Prostate gland (tissue), 2 donors: Measurements from ENCODE around the gene COMMD7. TPM values are rescaled to one million over a fixed set of nuclear protein-coding genes. Genes with fewer than 3 reads are reported as not detected.
"Not testable (repeated sequence)": the region's sequence is repeated elsewhere in the genome, so short reads cannot be mapped to it uniquely, and the experiment has no call there.

Experiments
- DNase-seq: peaks from one replicate; pipeline ENCODE4 v3.0.0-alpha.2; 2019; ENCODE audit warnings: low spot score
- H3K27ac ChIP-seq, 2 donors: fragments of 200-600 bp; sonication (generic); 2 replicates each; pipeline ENCODE4 v1.5.1; 2017 to 2019
- H3K27me3 ChIP-seq: fragments of 200-600 bp; sonication (generic); replicated peaks from 2 replicates; pipeline ENCODE4 v1.5.1; 2019; ENCODE audit not compliant: insufficient read depth
- H3K36me3 ChIP-seq, 2 donors: fragments of 200-600 bp; sonication (generic); 1 replicate in 1 of 2; 2 replicates in 1 of 2; pipeline versions ENCODE4 v1.5.1 to v1.8.1; 2017 to 2019
- H3K4me1 ChIP-seq: fragments of 200-600 bp; sonication (generic); replicated peaks from 2 replicates; pipeline ENCODE4 v1.5.1; 2019
- H3K4me3 ChIP-seq, 2 donors: fragments of 200-600 bp; sonication (generic); 2 replicates each; pipeline ENCODE4 v1.5.1; 2017 to 2019
- H3K9me3 ChIP-seq: fragments of 200-600 bp; sonication (generic); 2 replicates; pipeline ENCODE4 v1.5.1; 2017
- POLR2A ChIP-seq: fragments of 450-650 bp; IDR thresholded peaks from one replicate; pipeline ENCODE4 v1.6.1; 2016; ENCODE audit warnings: antibody characterized with exemption, mild to moderate bottlenecking
- POLR2AphosphoS5 ChIP-seq: sonication (generic); formaldehyde crosslinking; IDR thresholded peaks from one replicate; pipeline ENCODE4 v1.6.1; 2017; ENCODE audit warnings: antibody characterized with exemption
- WGBS: methylation state at CpG from one replicate; pipeline ENCODE4 v1.1.5; 2018; 5-methylcytosine and 5-hydroxymethylcytosine counted together
- intact Hi-C: fragments of 100-400 bp; cut with DNase I; formaldehyde crosslinking; loops from one replicate; pipeline ENCODE4 v1.14.2; 2022
- total RNA-seq, 2 donors: library from RNA; depleted of rRNA; stranded (reverse); fragments of >200 nt; gene quantifications; one replicate each; pipeline ENCODE4 v1.1.0, GENCODE V29; 2016
- TF ChIP-seq, protein P1 (sequence below), 4 experiments: fragments of 200-600 bp in 2 of 4; fragments of 450-650 bp in 2 of 4; sonication (generic) in 2 of 4; IDR thresholded peaks; 1 replicate in 3 of 4; 2 replicates in 1 of 4; pipeline ENCODE4 v1.5.1; 2016 to 2019; ENCODE audit warnings: antibody characterized with exemption in 4 of 4, mild to moderate bottlenecking in 2 of 4, moderate library complexity in 2 of 4

COMMD7 gene
- total RNA-seq, 2 donors from 2014 or later: 26.3 to 48.3 TPM

- no peaks in the 10 kb centered on the region for H3K4me1 ChIP-seq
- WGBS: 30% methylated on average over 7 of the region's 7 CpGs
- no peak for DNase-seq
Observed at GRCh38 chr20:32727683-32728082, 15.6 kb downstream of the COMMD7 start.

GRCh38 chr20:32718749-32719348 lies 24.4 kb downstream of the COMMD7 start:
- H3K27ac ChIP-seq: no peak overlapping the region
- H3K9me3 ChIP-seq: no peaks in the 10 kb centered on the region
- WGBS: 54% methylated on average over 3 of the region's 3 CpGs
- no peaks in the 10 kb centered on the region for H3K27me3 ChIP-seq
- DNase-seq: no peak
- H3K4me1 ChIP-seq: no peaks in the 10 kb centered on the region
- H3K36me3 ChIP-seq: peaks cover 0 to 5% of the 10 kb centered on the region in 2 donors
- H3K4me3 ChIP-seq: no peak overlapping the region
- TF ChIP-seq, protein P1, sequence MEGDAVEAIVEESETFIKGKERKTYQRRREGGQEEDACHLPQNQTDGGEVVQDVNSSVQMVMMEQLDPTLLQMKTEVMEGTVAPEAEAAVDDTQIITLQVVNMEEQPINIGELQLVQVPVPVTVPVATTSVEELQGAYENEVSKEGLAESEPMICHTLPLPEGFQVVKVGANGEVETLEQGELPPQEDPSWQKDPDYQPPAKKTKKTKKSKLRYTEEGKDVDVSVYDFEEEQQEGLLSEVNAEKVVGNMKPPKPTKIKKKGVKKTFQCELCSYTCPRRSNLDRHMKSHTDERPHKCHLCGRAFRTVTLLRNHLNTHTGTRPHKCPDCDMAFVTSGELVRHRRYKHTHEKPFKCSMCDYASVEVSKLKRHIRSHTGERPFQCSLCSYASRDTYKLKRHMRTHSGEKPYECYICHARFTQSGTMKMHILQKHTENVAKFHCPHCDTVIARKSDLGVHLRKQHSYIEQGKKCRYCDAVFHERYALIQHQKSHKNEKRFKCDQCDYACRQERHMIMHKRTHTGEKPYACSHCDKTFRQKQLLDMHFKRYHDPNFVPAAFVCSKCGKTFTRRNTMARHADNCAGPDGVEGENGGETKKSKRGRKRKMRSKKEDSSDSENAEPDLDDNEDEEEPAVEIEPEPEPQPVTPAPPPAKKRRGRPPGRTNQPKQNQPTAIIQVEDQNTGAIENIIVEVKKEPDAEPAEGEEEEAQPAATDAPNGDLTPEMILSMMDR (IDR thresholded peaks at IDR 0.05): no peak
- TF ChIP-seq POLR2A (no peak), POLR2AphosphoS5 (no peak)
- intact Hi-C loops: no loop called here

More at GRCh38 chr20:32727683-32728082, 15.6 kb downstream of the COMMD7 start:
- Histone ChIP-seq H3K9me3 (no peaks in the 10 kb centered on the region), H3K36me3 (no peaks in the 10 kb centered on the region), H3K27ac (no peak overlapping the region), H3K27me3 (no peaks in the 10 kb centered on the region), H3K4me3 (no peak overlapping the region)
- intact Hi-C loops: no loop called here
- TF ChIP-seq POLR2AphosphoS5: no peak
- no peak for TF ChIP-seq POLR2A
- TF ChIP-seq, protein P1 (IDR thresholded peaks at IDR 0.05): no peak

DNA sequence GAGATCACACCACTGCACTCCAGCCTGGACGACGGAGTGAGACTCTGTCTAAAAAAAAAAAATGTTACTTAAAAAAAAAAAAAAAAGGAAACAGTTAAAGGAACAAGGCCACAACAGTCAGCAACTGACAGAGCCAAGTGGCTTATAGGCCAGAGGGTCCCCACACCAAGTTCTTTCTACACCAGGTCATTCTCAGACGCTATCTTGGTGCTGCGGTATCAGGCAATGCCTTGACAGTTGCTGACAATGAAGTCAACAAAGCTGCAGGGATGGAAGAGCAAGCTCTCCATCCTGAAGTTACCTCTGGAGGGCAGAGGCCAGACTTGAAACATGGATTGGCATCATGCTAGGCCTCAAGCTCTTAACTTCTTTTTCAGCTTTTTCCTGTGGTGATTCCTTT lies 31.9 kb downstream of the COMMD7 start:
- Histone ChIP-seq H3K36me3 (no peaks in the 10 kb centered on the region), H3K4me1 (no peaks in the 10 kb centered on the region), H3K27me3 (no peaks in the 10 kb centered on the region), H3K27ac (no peak overlapping the region), H3K9me3 (no peaks in the 10 kb centered on the region), H3K4me3 (no peak overlapping the region)
- 82% methylated on average over 4 of the region's 4 CpGs for WGBS
- no peak for DNase-seq
- intact Hi-C loops: no loop called here
- TF ChIP-seq, protein P1 (IDR thresholded peaks at IDR 0.05): no peak
- TF ChIP-seq POLR2AphosphoS5: no peak
- no peak for TF ChIP-seq POLR2A

DNA sequence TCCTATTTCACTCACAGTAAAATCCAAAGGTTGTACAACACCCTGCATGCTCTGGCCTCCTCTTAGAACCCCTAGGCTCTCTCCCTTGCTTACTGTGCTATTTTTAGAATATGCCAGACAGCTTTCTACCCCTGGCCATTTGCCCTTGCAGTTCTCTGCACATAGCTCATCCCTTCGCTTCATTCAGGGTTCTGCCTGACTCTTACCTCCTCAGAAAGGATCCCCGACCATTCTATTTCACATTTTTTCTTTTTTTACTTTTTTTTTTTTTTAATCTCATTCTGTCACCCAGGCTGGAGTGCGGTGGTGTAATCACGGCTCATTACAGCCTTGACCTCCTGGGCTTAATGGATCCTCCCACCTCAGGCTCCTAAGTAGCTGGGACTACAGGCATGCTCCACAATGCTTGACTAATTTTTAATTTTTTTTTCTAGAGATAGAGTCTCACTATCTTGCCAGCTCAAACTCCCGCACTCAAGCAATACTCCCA lies 33.6 kb downstream of the COMMD7 start:
- Histone ChIP-seq H3K27me3 (no peaks in the 10 kb centered on the region), H3K9me3 (no peaks in the 10 kb centered on the region), H3K36me3 (no peaks in the 10 kb centered on the region), H3K4me1 (no peaks in the 10 kb centered on the region), H3K27ac (no peak overlapping the region), H3K4me3 (no peak overlapping the region)
- 90% methylated on average over 5 of the region's 5 CpGs for WGBS
- intact Hi-C loops: no loop called here
- DNase-seq: no peak
- TF ChIP-seq POLR2A: no peak
- TF ChIP-seq, protein P1 (IDR thresholded peaks at IDR 0.05): no peak
- no peak for TF ChIP-seq POLR2AphosphoS5

- H3K4me1 ChIP-seq, H3K27ac ChIP-seq, DNase-seq, intact Hi-C loops, H3K27me3 ChIP-seq, H3K4me3 ChIP-seq, H3K36me3 ChIP-seq, H3K9me3 ChIP-seq: not testable (repeated sequence)
- WGBS: 85% methylated on average over 15 of the region's 15 CpGs
Observed at GRCh38 chr20:32709029-32709631, 34.1 kb downstream of the COMMD7 start.
